ENCODE data around the gene DCUN1D3.

GRCh38 chr16:20812510-20812909, 87.6 kb downstream of the DCUN1D3 start:
- TF ChIP-seq POLR2AphosphoS5 (IDR thresholded peaks at IDR 0.05; ENCODE audit: insufficient read depth, low read depth, low read length) (no peak), EZH2 (IDR thresholded peaks at IDR 0.05; ENCODE audit: borderline replicate concordance, low read depth, low read length, severe bottlenecking) (no peak)

Measured in endothelial cell of umbilical vein (primary cell).